ENCODE data around the gene S100A12. TPM values are rescaled to one million over a fixed set of nuclear protein-coding genes. Genes with fewer than 3 reads are reported as not detected.
A peak's percentile ranks its signal among the peaks of the same experiment; 100 is the strongest.

Gene S100A12
- total RNA-seq, 1 experiment from 2014 or later, result not detected

DNA sequence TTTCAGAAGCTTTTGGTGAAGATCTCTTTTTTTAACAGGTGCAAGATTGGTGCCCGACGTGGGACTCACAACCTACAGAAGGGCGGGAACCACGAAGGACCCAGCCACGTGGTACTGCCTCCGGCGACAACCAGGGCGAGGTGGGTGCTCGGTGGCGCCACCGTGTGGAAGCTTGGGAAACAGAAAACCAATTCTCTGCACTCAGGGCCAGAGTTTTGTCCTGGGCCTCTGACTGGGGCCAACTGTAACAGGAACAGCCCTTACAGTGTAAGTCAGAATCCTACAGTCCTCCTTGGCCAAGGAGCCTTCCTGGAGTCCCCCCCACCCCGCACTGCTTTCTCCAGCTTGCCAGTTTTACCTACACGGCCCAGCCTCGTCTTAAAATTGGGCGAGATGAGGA lies 29.3 kb upstream of the S100A12 start:
- TF ChIP-seq, protein P1, sequence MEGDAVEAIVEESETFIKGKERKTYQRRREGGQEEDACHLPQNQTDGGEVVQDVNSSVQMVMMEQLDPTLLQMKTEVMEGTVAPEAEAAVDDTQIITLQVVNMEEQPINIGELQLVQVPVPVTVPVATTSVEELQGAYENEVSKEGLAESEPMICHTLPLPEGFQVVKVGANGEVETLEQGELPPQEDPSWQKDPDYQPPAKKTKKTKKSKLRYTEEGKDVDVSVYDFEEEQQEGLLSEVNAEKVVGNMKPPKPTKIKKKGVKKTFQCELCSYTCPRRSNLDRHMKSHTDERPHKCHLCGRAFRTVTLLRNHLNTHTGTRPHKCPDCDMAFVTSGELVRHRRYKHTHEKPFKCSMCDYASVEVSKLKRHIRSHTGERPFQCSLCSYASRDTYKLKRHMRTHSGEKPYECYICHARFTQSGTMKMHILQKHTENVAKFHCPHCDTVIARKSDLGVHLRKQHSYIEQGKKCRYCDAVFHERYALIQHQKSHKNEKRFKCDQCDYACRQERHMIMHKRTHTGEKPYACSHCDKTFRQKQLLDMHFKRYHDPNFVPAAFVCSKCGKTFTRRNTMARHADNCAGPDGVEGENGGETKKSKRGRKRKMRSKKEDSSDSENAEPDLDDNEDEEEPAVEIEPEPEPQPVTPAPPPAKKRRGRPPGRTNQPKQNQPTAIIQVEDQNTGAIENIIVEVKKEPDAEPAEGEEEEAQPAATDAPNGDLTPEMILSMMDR (conservative IDR thresholded peaks at IDR 0.05), result peak; percentile 82
- H3K23ac ChIP-seq (ENCODE audit: insufficient read length, low read depth, low read length), result no peak overlapping the region
- Mint-ChIP-seq H3K27me3 (ENCODE audit: low read depth) (peaks cover 41% of the 10 kb centered on the region), H3K36me3 (ENCODE audit: insufficient read depth in 1 of 3, low read depth in 3 of 3) (peaks cover 0 to 3% (median 0%) of the 10 kb centered on the region in 3 experiments; a peak in 3 of 7 replicates), H3K4me1 (peaks cover 7 to 24% of the 10 kb centered on the region in 2 experiments; a peak in 3 of 4 replicates), H3K9me3 (peaks cover 6 to 7% of the 10 kb centered on the region in 2 experiments), H3K27ac (no peak overlapping the region), H3K4me3 (no peak overlapping the region)
- no CpG with 5 or more reads among the region's 15 CpGs for WGBS (ENCODE audit: extremely low coverage, insufficient read length, low lambda C conversion rate)
- no peaks in the 10 kb centered on the region for H4K20me1 ChIP-seq (ENCODE audit: control insufficient read depth, insufficient read depth, insufficient read length)
- H3K18ac ChIP-seq (ENCODE audit: insufficient read length, low read depth, low read length), result no peak overlapping the region
- no peak overlapping the region for H2BK20ac ChIP-seq (ENCODE audit: low read depth, low read length, poor library complexity, severe bottlenecking)
- H4K8ac ChIP-seq (replicated peaks; ENCODE audit: insufficient read length, low read depth, low read length), result no peak overlapping the region
- H3K27me3 ChIP-seq (ENCODE audit: insufficient read depth, low read length), result no peaks in the 10 kb centered on the region
- no peaks in the 10 kb centered on the region for H3K9me3 ChIP-seq (ENCODE audit: control insufficient read depth, low read depth, low read length)
- no peak overlapping the region for H4K91ac ChIP-seq (ENCODE audit: insufficient read length, low read depth, low read length)
- peak; percentile 73 for DNase-seq
- no peak overlapping the region for H2BK15ac ChIP-seq (ENCODE audit: low read depth, low read length)
- no peak overlapping the region for H2AK5ac ChIP-seq (ENCODE audit: insufficient read length, low read length)
- no peaks in the 10 kb centered on the region for H3K79me1 ChIP-seq (ENCODE audit: insufficient read depth, low read depth, low read length, poor library complexity, severe bottlenecking)
- no peaks in the 10 kb centered on the region for H3K23me2 ChIP-seq (ENCODE audit: insufficient read length, low read depth, low read length, poor library complexity, severe bottlenecking)
- H3K4me1 ChIP-seq (ENCODE audit: insufficient read depth, low read length), result peaks cover 3% of the 10 kb centered on the region; the same call in 1 of the 2 replicates
- no peak overlapping the region for H4K5ac ChIP-seq (ENCODE audit: insufficient read length, low read depth, low read length)
- no peak overlapping the region for H3T11ph ChIP-seq (ENCODE audit: low read length)
- no peak overlapping the region for H3K4me2 ChIP-seq (ENCODE audit: insufficient read depth, insufficient read length, low read length)
- H3K27ac ChIP-seq (ENCODE audit: insufficient read length, low read depth, low read length), result no peak overlapping the region
- H3K79me2 ChIP-seq (ENCODE audit: insufficient read depth, low read length), result no peaks in the 10 kb centered on the region
- H3K14ac ChIP-seq (ENCODE audit: insufficient read depth, low read length), result no peak overlapping the region
- no peak overlapping the region for H3K9ac ChIP-seq (ENCODE audit: extremely low read depth, insufficient read length, low read length)
- no peak overlapping the region for H3K4ac ChIP-seq (ENCODE audit: low read depth, low read length)
- no peak overlapping the region for H2BK12ac ChIP-seq (ENCODE audit: insufficient read length, low read depth, low read length)
- no peak overlapping the region for H3K56ac ChIP-seq (ENCODE audit: insufficient read length, low read depth, low read length)
- no peak overlapping the region for H2AFZ ChIP-seq (ENCODE audit: low read length)
- H2BK120ac ChIP-seq (ENCODE audit: low read depth, low read length, poor library complexity, severe bottlenecking), result no peak overlapping the region
- H2BK5ac ChIP-seq (ENCODE audit: insufficient read length, low read length), result no peak overlapping the region

All from H9 (cell line).